ENCODE results near the gene BMPER. TPM values are rescaled to one million over a fixed set of nuclear protein-coding genes. Genes with fewer than 3 reads are reported as not detected.

Gene BMPER
- total RNA-seq, 4 donors from 2014 or later, result 3.1 to 33.3 (median 8.0) TPM

DNA sequence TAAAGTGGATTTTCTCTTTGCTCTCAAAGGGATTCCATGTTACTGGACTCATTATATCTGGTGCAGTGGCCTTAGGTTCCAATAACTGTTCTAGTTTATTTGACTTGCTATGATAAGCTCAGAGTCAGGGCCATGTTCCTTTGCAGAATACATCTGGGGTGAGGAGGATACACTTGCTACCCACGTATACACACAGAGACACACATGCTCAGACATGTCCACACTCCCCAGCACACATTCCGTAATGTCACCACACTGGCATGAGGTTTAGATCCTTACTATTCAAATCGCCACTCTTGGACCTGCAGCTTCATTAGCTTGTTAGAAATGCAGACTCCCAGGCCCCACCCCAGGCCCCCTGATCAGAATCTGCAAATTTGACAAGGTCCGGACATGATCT lies 195.3 kb downstream of the BMPER start:
- TF ChIP-seq, protein P1, sequence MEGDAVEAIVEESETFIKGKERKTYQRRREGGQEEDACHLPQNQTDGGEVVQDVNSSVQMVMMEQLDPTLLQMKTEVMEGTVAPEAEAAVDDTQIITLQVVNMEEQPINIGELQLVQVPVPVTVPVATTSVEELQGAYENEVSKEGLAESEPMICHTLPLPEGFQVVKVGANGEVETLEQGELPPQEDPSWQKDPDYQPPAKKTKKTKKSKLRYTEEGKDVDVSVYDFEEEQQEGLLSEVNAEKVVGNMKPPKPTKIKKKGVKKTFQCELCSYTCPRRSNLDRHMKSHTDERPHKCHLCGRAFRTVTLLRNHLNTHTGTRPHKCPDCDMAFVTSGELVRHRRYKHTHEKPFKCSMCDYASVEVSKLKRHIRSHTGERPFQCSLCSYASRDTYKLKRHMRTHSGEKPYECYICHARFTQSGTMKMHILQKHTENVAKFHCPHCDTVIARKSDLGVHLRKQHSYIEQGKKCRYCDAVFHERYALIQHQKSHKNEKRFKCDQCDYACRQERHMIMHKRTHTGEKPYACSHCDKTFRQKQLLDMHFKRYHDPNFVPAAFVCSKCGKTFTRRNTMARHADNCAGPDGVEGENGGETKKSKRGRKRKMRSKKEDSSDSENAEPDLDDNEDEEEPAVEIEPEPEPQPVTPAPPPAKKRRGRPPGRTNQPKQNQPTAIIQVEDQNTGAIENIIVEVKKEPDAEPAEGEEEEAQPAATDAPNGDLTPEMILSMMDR (IDR thresholded peaks at IDR 0.05), result no peak
- TF ChIP-seq POLR2A (IDR thresholded peaks at IDR 0.05), result no peak
- no peak for TF ChIP-seq EP300 (IDR thresholded peaks at IDR 0.05)
- Histone ChIP-seq H3K9me3 (no peaks in the 10 kb centered on the region), H3K36me3 (no peaks in the 10 kb centered on the region), H3K4me1 (peaks cover 0 to 11% (median 0%) of the 10 kb centered on the region in 4 donors), H3K4me3 (no peak overlapping the region), H3K27ac (no peak overlapping the region), H3K27me3 (no peaks in the 10 kb centered on the region)
- DNase-seq (ENCODE audit: low spot score in 2 of 2), result no peak
- 82 to 84% methylated on average over 4 of the region's 4 CpGs for WGBS, 2 donors

DNA sequence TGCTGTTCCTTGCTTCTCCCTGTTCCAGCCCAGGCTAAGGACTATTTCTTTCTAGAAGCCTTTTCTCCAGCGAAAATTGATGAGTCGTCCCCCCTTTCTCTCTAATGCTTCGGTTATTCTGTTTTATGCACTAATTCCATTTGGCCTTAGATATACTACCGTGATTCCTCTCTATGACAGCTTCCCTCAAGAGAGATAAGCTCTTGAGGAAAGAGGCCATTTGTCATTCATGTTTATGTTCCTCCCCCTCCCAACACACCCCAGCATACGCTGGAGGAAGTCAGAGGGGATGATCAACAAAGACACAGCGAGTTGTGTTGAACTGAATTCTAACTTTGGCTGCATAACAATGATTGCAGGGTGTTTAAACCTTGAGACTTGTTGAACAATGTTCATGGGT lies 198.8 kb downstream of the BMPER start:
- Histone ChIP-seq H3K27ac (no peak overlapping the region), H3K27me3 (no peaks in the 10 kb centered on the region), H3K4me1 (peaks cover 0 to 17% (median 0%) of the 10 kb centered on the region in 4 donors), H3K9me3 (no peaks in the 10 kb centered on the region), H3K4me3 (no peak overlapping the region), H3K36me3 (no peaks in the 10 kb centered on the region)
- TF ChIP-seq, protein P1 (IDR thresholded peaks at IDR 0.05), result no peak
- TF ChIP-seq POLR2A (IDR thresholded peaks at IDR 0.05) (no peak), EP300 (IDR thresholded peaks at IDR 0.05) (no peak)
- 65% methylated on average over 6 of the region's 6 CpGs for WGBS, 2 donors
- no peak for DNase-seq (ENCODE audit: low spot score in 2 of 2)

DNA sequence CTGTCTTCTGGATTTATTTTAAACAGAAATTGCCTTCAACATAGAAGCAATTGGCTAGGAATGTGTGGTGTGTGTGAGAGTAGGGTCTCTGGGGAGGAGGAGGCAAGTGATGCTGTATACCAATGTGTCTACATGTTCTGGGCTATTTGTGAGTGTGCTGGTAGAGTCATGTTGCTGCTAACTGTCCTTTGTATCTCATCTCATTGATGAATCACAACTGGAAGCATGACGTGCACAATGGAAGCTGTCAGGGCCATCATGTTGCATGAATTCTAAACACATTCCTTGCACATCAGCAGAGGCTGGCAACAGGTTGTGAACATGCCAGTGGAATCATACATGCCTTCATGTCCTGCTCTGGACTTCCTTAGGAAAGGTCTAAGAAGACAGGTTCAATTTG lies 199.7 kb downstream of the BMPER start:
- TF ChIP-seq, protein P1 (IDR thresholded peaks at IDR 0.05), result no peak
- TF ChIP-seq POLR2A (IDR thresholded peaks at IDR 0.05) (no peak), EP300 (IDR thresholded peaks at IDR 0.05) (no peak)
- no peaks in the 10 kb centered on the region for H3K9me3 ChIP-seq
- H3K4me1 ChIP-seq, result peaks cover 0 to 17% (median 0%) of the 10 kb centered on the region in 4 donors
- H3K36me3 ChIP-seq, result no peaks in the 10 kb centered on the region
- H3K4me3 ChIP-seq, result no peak overlapping the region
- H3K27ac ChIP-seq, result no peak overlapping the region
- WGBS, 2 donors, result 76 to 87% methylated on average over 1 of the region's 1 CpG
- no peaks in the 10 kb centered on the region for H3K27me3 ChIP-seq
- no peak for DNase-seq (ENCODE audit: low spot score in 2 of 2)

DNA sequence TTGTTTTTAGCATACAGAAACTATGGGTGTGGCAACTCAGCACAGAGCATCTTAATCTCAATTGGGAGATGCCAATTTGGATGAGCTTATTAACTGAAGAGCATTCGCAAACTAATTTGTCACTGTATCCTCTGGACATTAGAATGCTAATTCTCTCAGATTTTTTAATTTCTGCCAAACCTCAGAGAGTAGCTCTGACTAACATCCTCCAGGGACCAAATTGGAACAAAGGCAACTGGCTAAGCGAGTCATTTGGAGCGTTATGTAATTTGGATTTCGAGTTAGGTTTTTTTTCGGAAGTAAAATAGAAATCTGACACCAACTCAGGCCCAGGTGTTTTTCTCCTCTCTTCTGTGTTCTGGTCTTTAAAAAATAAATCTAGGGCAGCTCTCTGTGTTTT lies 201.9 kb downstream of the BMPER start:
- no peak overlapping the region for H3K27ac ChIP-seq
- no peaks in the 10 kb centered on the region for H3K36me3 ChIP-seq
- 48 to 69% methylated on average over 5 of the region's 5 CpGs for WGBS, 2 donors
- H3K4me3 ChIP-seq, result no peak overlapping the region
- H3K4me1 ChIP-seq, result peaks cover 0 to 17% (median 0%) of the 10 kb centered on the region in 4 donors
- no peaks in the 10 kb centered on the region for H3K9me3 ChIP-seq
- TF ChIP-seq EP300 (IDR thresholded peaks at IDR 0.05), result peak in 1 of 2 donors; percentile 66
- no peak for TF ChIP-seq POLR2A (IDR thresholded peaks at IDR 0.05)
- peak in 1 of 2 donors; percentile 59 for DNase-seq (ENCODE audit: low spot score in 2 of 2)
- no peaks in the 10 kb centered on the region for H3K27me3 ChIP-seq

DNA sequence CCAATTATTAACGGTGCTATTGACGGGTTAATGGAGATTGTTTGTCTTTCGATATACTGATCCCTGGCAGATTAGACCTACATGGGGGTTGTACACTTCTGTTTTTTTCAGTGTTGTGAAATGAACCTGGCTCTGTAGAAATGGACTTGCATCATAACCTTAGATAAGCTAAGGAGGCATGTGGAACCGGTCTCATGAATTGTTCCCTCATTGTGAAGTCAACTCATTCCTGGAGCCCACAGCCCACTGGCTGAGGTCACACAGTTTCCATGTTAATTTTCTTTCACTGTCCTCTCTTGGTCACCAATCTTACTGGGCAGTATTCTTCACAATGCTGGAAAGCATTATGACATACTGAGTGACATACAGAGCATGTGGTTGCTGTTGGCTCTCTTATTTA lies 202.8 kb downstream of the BMPER start:
- Histone ChIP-seq H3K4me3 (no peak overlapping the region), H3K27me3 (no peaks in the 10 kb centered on the region), H3K4me1 (peaks cover 0 to 17% (median 0%) of the 10 kb centered on the region in 4 donors), H3K36me3 (no peaks in the 10 kb centered on the region), H3K27ac (no peak overlapping the region), H3K9me3 (no peaks in the 10 kb centered on the region)
- no peak for DNase-seq (ENCODE audit: low spot score in 2 of 2)
- WGBS, 2 donors, result 83 to 92% methylated on average over 4 of the region's 4 CpGs
- TF ChIP-seq POLR2A (IDR thresholded peaks at IDR 0.05), result no peak
- peak in 1 of 2 donors; percentile 61 for TF ChIP-seq EP300 (IDR thresholded peaks at IDR 0.05)

DNA sequence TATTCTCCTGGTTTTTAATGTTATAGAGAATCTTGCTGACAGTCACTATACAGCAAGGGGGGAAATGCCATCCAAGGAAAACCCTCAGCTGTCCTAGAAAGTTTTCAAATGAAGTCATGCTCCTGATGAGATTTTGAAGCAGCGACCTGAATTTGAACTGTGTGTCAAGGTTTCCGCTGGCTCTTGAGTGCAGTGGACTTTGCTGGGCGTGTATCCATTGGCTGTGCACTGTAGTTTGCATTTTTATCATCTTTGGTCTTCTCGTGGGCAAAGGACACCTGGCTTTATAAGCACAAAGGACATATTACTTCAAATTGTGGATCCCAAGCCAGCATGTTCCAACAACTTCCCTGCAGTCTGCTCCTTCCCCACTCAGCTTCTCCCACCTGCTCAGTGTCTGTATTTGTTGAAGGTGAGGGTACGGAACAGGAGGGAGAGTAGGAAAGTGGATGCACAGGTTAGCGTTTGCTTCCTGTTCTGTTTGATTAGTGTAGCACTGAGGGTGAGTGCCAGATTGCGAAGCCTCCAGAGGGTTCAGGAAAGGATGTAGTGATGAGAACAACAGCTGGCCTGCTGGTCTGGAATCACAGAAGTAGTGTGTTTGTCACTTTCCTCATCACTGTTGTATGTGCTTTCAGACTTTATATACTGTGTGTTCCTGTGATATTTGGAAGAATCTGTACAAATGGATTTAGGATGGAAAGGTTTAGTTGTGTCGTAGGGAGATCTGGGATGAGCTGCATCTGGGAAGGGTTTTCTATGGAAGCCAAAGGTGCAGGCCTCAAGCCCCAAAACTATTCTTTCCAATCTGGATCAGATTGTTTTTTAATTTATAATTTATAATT lies 204.8 kb downstream of the BMPER start:
- DNase-seq (ENCODE audit: low spot score in 2 of 2), result no peak
- WGBS, 2 donors, result 75 to 76% methylated on average over 8 of the region's 8 CpGs
- H3K27me3 ChIP-seq, result no peaks in the 10 kb centered on the region
- no peak overlapping the region for H3K4me3 ChIP-seq
- H3K4me1 ChIP-seq, result peaks cover 0 to 17% (median 0%) of the 10 kb centered on the region in 4 donors
- no peak overlapping the region for H3K27ac ChIP-seq
- no peaks in the 10 kb centered on the region for H3K9me3 ChIP-seq
- no peaks in the 10 kb centered on the region for H3K36me3 ChIP-seq
- TF ChIP-seq, protein P1 (IDR thresholded peaks at IDR 0.05), result no peak
- no peak for TF ChIP-seq EP300 (IDR thresholded peaks at IDR 0.05)
- TF ChIP-seq POLR2A (IDR thresholded peaks at IDR 0.05), result no peak

Data from tibial nerve (tissue), 4 donors.